Right kidney (tissue), 1 donor: Measurements from ENCODE around the gene SP3.

Experiments
- DNase-seq: peaks from one replicate; pipeline ENCODE4 v3.0.0-alpha.2; 2016

SP3 gene

DNA sequence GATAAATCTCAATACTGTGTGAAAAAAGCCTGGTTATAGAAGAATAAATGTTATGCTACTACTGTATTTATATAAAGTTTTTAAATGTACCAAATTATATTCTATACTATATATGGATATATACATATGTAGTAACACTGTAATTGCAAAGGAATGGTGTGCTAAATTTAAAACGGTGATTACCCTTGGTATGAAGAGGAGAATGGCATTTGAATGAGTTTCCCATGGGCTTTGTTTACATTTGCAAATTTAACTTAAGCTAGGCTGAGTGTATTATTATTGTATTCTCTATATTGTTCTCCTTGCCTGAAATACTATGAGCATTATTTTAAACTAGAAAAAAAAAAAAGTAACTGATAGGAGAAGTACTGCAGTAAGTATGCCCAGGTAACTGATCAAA lies 4.7 kb upstream of the SP3 start:
- no peak for DNase-seq

DNA sequence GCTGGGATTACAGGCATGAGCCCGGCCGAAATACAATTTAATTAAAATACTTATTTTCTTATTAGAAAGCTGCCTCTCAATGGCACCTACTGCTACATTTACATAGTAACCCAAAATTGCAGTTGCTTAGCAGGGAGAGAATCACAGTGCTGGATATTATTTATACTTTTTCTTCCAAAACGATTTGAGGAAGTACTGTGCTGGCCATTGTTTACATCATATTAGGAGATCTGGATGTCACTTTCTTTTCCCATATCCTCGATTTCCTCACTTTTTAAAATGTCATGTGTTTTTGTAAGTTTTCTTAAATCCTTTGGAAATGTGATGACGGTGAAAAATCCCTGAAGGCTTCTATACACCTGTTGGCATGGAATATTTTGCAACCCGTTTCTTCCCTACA lies 3.4 kb upstream of the SP3 start:
- DNase-seq = no peak

DNA sequence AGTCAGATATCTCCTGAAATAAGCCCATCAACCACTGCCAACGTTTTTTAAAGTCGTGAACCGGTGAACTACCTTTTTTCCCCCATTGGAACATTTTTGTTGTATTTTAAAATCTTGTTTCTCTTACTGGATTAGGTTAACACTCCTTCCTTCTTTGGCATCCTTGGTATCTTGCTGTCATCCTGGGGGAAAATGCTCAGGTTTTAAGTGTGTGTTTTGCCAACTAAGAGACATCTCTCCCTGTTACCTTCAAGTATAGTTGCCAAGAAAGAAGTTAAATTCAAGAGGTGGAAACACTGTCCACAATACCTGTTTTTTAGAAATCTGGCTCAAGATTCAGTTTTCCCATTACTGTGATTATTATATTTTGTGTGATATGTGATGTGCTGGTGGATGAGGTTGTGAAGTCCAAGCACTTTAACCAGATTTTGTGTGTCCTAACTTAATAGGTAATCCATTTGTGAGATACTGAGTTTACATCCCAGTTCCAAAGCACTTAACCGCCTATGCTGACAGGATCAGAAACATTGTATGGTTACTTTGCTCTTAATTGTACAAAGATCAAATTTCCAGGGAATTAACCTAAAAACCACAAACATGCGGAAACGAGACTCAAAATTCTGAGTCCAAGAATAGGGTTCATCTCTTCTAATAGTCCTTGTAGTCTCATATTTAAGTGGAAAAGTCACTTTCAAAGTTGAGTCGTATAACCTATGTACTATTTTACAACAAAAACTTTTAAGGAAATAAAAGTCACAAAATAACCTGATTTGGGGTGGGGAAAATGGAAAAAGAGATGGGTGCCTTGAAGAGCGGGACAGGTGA lies 1.3 kb upstream of the SP3 start:
- DNase-seq = peak; percentile 43

DNA sequence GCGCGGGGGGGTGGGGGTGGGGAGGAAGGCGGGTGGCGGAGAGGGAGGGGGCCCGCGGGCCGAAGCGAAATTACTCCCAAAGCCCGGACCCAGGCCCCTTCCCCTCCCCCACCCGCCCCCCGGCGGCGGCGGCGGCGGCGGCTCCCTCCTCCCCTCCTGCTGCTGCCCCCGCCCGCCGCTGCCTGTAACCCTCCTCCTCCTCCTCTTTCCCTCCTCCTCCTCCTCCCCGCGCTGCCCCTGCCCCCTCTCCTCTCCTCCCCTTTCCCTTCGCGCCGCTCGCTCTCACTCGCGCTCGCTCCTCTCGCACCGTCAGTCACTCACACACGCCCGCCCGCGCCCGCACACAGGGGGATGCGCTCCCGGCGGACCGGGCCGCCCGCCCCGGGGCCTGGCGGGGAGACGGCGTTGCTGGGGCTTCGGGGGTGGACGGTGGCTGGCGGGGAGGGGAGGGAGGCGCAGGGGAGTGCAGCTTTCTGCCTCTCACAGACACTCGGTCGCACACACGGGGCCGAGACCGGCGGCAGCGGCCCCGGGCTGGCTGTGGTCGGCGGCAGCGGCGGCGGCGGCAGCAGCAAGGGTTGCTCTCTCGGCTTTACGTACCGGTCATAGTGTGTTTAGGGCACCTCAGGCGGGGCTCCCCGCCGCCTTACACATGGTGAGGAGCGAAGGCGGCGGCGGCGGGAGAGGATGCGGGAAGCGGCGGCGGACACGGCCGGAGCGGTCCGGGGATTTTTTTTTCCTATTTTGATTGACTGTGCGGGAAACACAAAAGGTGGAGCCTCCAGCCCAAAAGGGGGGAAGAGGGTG lies 405 bp downstream of the SP3 start:
- no peak for DNase-seq

DNA sequence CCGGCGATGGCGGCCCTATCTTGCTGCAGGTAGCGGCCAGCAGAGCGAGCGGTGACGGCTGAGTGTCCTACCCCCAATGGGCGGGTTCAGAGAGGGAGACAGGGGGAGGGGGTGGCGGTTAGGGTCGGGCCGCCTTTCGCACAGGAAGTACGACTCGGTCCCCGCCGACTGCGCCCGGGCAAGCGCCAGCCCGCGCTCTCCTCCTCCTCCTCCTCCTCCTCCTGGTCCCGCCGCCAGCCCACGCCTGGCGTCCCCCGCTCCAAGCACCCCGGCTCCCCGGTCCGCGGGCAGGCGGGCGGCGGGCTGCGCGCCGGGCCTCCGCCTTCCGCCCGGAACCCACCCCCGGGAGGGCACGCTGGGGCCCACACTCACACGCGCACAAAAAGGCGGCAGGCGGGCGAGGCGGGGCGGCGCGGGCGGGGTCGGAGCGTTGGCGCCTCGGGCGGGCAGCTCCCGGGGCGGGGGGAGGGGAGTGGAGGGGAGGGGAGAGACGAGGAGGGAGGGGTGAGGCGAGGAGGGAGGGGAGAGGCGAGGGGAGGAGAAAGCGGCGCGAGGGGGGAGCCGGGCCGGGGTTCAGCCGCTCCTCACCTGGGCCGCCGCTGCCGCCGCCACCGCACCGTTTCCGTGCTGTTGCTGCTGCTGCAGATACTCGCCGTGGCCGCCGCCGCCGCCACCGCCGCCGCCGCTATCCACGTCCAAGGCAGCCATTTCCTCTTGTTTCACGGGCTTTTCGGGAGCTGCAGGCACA lies 1.2 kb downstream of the SP3 start:
- peak; percentile 91 for DNase-seq

DNA sequence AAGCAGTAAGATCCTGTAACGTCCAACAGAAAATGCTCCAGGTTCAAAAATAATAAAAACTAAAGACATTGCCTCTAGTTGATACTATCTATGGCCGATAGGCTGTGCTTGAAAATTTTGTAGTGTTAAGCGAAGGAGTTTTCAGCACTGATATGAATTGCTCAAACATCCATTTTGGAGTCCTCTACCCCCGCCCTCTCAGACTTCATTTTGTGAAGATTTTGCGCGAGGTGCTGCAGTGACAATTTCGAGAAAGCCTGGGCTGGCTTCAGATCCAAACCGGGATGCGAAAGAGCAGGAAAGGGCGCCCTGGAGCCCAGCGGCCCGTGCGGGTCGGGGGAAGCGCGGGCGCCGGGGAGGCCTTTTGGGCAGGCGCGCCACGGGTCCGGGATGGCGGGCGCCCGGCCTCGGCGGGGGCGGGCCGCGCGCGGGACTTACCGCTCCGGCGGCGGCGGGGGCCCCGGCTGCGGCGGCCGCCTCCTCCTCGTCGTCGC lies 1.8 kb downstream of the SP3 start:
- DNase-seq = peak; percentile 87

DNA sequence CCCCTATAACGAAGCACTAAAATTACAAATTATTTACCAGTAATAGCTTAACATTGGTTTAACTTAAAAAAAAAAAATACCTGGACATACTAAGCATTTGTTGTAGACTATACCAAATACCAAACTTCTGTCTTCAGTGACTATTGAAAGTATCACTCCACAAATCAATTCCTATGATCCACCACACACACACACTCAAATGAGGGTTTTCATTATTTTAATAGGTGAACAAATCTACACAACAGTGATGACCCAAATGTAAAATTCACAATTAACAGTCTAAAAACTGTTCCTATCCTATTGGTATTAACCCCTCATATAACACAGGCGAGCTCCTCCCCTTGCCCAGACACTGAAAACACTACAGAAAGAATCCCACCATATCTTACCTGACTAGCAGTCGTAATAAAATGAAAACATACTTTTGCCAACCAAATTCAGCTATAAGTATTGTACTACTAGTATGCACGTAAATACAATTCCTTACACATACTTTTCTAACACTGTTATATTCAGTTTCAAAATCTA lies 2.5 kb downstream of the SP3 start:
- no peak for DNase-seq

DNA sequence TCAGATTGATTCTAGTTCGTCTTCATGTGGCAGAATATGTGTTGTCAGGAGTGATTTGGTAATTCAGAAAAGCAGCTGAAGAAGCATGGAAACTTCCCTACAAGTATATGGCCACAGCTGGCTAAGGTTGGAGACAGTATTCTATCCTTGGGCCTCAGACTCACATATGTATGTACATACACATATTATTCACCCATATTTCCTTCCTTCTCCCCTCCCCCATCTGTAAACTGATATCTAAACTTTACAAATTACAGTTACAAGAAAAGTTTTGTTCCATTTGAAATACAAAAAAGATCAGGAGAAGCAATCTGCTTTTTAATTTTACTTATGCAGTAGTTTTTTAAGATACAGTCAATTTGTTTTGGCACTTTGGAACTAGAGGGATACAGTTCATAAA lies 3.1 kb downstream of the SP3 start:
- DNase-seq = no peak

DNA sequence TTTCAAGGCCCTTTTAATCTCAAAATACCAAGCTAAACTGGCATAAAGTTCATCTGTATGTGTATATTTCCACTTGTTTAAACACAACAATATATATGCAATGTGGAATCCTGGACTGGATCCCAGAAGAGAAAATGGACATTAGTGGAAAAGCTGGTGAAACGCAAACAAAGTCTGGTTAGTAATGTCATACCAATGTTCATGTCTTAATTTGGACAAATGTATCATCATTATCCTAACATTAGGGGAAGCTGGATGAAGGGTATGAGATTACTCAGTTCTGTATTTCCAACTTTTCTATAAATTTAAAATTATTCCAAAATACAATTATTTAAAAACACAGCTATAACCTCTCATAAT lies 3.8 kb downstream of the SP3 start:
- no peak for DNase-seq

DNA sequence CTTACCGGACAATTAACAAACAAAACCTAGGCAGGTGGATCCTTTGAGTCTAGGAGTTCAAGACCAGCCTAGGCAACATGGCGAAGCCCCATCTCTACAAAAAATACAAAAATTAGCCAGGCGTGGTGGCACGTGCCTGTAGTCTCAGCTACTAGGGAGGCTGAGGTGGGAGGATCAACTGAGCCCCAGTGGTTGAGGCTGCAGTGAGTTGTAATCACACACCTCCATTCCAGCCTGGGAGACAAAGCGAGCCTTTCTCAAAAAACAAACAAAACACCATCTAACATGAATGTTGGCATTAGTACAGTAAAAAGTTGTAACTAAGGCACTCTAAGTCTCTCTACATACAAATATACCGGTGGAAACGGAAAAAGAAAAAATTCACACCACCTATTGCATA lies 5.3 kb downstream of the SP3 start:
- no peak for DNase-seq

DNA sequence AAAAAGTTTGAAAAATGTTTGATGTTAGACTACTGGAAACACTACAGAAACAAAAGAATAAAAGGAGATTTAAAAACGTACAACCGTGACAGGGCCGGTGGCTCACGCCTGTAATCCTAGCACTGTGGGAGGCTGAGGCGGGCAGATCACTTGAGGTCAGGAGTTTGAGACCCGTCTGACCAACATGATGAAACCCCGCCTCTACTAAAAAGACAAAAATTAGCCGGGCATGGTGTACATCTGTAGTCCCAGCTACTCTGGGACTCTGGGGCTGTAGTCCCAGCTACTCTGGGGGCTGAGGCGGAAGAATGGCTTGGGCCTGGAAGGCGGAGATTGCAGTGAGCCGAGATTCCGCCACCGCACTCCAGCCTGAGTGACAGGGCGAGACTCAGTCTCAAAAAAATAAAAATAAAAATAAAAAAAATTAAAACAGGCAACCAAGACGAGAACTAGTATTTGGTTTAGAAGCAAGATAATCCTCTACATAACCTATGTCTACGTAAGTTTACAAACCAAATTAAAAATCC lies 5.8 kb downstream of the SP3 start:
- no peak for DNase-seq

DNA sequence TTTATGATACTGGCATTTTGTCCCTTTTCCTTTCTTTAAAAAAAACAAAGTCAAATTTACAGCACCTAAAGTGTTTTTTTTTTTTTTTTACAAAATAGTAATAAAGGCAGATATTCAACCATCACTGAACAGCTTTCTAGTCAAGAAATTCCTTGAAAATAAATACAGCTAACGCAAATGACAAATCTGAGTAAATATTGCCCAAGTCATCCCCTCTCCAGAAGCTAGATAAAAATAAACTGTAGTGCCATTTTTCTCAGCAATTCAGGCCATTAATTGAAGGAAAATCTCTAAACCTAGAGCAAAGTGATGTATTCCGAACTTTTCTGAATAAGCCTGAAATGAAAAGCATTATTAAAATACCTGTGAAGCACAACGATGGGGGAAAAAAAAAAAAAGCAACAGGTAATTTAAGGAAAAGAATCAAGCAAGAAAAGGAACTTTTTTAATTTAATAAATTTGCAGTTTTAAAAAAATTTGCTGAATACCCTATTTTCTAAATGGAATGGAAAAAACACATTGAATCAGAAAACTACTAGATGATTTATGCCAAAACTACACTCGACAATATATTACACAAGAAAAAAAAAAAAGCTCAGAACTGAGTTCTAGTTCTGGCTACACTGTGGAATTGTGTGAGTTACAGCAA lies 6.9 kb downstream of the SP3 start:
- no peak for DNase-seq

DNA sequence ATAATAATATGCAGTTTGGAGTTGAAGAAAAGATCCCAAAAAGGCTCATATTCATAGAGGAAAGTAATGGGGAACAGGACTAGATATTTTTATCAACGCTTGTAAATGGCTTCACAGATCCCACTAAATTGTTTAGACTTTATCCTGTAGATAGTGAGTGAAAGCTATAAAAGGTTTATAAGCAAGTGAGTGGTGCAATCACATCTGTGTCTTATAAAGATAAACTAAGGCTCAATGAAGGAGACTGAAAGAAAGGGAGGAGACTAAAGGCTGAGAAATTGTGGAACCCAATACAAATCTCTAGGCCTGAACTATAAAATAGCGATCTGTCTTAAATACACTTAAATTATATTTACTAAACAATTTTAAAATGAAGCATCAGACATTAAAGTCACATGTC lies 7.7 kb downstream of the SP3 start:
- no peak for DNase-seq

DNA sequence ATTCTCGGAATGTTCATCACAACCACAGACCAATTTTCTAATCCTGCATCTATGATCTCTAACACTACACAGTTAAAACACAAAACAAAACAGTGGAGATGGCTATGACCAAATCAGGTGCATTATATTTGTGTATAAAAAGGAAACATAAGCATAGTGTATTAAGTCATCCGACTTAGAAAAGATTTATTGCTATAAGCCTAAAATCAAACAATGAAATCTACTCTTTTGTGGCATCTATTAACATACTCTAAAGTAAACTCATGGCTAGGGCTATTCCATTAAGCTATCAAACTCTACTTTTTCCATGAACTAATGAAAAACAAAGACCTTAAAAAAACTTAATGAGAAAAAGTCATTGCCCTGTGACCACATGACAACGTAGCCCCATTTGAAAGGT lies 8.7 kb downstream of the SP3 start:
- DNase-seq = no peak

DNA sequence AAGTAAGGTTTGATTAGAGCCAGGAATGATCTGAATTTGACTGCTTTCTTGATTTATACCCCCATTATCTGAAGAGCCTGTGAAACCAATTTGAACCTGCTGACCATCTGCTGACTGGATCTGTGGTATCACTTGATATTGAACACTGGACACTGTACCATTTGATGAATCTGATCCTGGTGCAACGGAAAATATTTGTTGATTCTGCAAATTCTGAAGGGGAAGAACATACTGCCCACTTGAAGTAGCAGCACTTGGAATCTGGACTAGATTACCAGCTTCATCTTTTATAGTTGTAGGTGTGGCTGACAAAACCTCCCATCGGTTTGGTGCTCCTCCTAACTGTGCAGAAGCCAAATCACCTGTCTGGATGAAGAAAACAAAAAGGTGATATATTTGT lies 9.3 kb downstream of the SP3 start:
- no peak for DNase-seq

DNA sequence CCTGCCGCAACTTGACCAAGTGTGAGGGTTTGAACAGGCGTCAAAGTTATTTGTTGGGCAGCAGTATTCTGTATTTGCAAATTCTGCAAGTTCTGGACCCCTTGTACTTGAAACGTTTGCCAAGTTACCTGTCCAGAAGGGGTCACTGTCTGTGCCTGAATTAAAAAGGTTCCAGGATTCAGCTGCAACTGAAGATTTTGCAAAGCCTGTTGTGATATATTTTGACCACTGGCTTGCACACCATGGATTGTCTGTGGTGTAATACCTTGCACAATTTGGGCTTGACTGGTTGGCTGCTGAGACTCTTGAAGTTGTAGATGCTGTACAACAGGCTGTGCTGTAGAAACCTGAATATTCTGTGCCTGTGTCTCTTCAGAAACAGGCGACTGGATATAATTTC lies 10.2 kb downstream of the SP3 start:
- DNase-seq = no peak

DNA sequence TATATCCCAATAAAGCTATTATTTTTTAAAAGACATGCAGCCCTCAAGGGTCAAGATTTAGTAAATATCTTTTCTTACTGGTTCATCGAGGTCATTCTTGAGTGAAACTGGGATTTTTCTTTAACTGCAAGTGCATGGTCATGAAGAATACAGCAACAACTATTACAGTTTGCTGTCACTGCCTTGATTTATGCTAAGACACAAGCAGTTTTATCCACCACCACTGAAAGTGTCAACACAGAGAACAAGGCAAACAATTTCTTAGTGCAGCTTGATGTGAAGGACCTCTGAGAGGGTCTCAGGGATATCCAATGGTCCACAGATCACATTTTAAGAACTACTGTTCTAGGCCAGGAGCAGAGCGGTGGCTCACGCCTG lies 12.1 kb downstream of the SP3 start:
- no peak for DNase-seq

DNA sequence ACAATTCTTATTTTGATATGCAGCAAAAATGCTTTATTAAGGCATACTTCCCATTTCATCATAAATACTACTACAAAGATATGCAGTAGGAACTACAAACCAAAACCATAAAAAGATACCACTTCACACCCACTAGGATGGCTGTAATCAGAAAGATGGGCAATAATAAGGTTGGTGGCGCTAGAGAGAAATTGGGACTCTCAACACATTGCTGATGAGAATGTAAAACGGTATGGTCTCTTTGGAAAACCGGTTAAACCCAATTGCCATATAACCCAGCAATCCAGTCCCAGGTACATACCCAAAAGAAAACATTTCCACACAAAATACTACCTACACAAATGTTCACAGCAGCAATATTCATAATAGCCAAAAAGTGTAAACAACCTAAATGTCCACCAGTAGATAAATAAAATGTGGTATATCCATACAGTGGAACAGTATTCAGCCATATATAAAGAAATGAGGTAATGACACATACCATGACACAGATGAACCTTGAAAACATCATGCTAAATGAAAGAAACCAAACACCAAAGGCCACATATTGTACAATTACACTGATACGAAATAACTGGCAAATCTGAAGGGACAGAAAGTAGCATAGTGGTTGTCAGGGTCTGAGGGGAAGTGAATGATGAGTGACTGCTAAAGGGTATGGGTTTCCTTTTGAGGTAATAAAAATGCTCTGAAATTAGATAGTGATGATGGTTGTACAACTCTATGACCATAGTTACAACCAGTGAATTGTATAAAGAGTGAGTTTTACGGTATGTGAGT lies 12.7 kb downstream of the SP3 start:
- no peak for DNase-seq

DNA sequence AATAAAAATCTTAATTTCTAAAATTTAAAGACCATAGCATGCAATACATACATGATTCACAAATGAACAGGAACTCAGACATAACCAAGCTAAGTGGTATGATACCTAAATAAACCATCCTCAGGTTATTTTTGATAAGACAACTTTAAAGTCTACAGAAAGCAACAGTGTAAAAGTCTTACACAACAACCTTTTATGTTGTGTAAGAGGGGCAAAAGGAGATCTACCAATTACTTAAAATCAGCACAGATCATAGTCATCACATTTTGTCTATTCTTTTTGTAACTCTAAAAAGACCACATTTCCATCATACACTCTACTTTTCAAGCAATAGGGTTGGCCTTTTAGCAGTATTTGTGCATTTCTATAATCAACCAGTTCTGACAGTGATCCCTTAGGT lies 16.3 kb downstream of the SP3 start:
- no peak for DNase-seq

DNA sequence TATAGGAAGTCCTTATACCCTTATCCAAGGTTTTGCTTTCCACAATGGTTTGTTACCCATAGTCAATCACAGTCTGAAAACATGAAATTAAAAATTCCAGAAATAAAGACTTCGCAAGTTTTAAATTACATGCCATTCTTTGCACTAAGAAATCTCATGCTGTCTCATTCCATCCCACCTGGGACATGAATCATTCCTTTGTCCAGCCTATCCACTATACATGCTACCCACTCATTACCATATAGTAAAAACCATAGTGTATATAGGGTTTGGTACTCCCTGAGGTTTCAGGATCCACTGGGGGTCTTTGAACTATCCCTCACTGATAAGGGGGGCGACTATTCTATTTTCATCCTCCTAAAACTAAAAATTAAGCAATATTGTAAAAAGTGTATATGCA lies 17.0 kb downstream of the SP3 start:
- DNase-seq = no peak

DNA sequence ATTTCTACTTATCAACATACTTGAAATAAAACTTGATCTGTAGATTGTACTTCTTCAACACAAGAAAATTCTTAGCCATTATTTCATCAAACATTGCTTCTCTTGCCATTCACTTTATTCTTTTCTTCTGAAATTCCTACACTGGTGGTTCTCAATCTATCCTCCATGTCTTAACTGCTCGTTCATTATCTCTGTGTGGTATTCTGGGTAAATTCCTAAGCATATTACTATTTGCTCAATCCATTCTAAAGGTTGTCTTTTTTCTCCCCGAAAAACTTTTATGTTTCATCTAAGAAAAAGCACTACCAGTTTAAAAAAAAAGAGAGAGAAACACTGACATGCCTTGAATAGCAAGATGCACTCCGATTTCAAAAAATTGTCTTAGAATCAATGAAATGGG lies 18.0 kb downstream of the SP3 start:
- no peak for DNase-seq
